ENCODE results near the gene CASQ2. TPM values are rescaled to one million over a fixed set of nuclear protein-coding genes. Genes with fewer than 3 reads are reported as not detected.

The CASQ2 gene
- total and polyA plus RNA-seq, 2 donors (not counting 3 experiments of a cell fraction or from before 2014, with no cell fraction given) = not detected

DNA sequence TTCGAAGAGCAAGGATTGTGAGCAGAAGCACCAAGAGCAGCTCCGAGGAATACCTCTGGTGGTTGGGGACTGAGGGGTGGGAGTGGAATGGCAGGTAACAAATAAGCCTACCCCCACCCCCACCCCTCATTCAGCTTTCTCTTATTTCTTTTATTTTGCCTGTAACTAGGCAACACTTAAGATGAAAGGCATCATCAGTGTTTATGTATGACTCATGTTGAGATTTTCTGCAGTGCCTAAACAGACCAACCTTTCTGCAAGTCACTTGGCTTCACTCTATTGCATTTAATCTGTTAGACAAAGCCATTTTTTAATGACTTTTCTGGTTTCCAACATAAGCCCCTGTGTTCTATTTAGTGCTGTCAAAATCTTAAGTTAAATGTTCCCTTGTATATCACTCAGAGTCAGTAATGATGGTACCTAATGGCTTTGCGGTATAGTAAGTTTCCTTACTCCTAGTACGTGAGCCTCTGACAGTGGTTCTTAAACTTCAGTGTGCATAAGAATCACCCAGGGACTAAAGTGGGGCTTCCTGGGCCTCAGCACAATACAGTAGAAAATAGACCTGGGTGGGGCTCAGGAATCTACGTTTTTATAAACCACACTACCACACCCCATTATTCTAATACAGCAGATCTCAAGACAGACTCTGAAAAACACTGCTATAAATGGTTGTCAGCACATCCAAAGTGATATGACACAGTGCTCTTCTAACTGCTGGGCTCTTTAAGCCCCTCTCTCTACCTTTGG lies 19.9 kb downstream of the CASQ2 start:
- no peak overlapping the region for H3K9ac ChIP-seq (replicated peaks; ENCODE audit: extremely low read depth, insufficient read depth, low read length)
- FAIRE-seq = no peak
- H3K4me1 ChIP-seq (ENCODE audit: control insufficient read depth, extremely low read depth, insufficient read depth, low read length) = no peaks in the 10 kb centered on the region
- no peaks in the 10 kb centered on the region for H3K9me1 ChIP-seq (replicated peaks; ENCODE audit: control insufficient read depth, extremely low read depth, insufficient read depth, low read length)
- dilution Hi-C loops (cut with MboI; ENCODE audit: extremely low pct_ligation_motif_present, low sequenced_read_pairs) (no loop called here), intact Hi-C loops (cut with micrococcal nuclease) (no loop called here)
- no peaks in the 10 kb centered on the region for H3K36me3 ChIP-seq (ENCODE audit: control insufficient read depth in 2 of 2, extremely low read depth in 1 of 2, insufficient read depth in 2 of 2, low read length in 2 of 2)
- no peak overlapping the region for H3K4me2 ChIP-seq (ENCODE audit: insufficient read depth, low read length)
- H4K20me1 ChIP-seq (replicated peaks; ENCODE audit: control insufficient read depth, extremely low read depth, insufficient read depth, low read length) = no peaks in the 10 kb centered on the region
- POLR2A ChIA-PET = no interaction called here
- no TSS peak for BruUV-seq (replicated peaks)
- H3K27ac ChIP-seq (ENCODE audit: insufficient read depth, low read depth, low read length) = no peak overlapping the region
- CTCF ChIA-PET = no interaction called here
- H2AFZ ChIP-seq (ENCODE audit: low read depth, low read length) = no peak overlapping the region
- no peak for DNase-seq (ENCODE audit: low read depth, low spot score)
- TF ChIP-seq JUN (IDR thresholded peaks at IDR 0.05; ENCODE audit: borderline replicate concordance, insufficient read depth, insufficient read length, low read depth) = no peak
- TF ChIP-seq POLR2A (IDR thresholded peaks at IDR 0.05; ENCODE audit: low read depth, low read length) = no peak
- no peak for TF ChIP-seq MAX (IDR thresholded peaks at IDR 0.05; ENCODE audit: insufficient read depth, insufficient read length)
- TF ChIP-seq EZH2 (IDR thresholded peaks at IDR 0.05; ENCODE audit: borderline replicate concordance, low read depth, low read length, severe bottlenecking) = no peak
- TF ChIP-seq GATA2 (IDR thresholded peaks at IDR 0.05; ENCODE audit: insufficient read depth, insufficient read length, low read depth, low read length) = no peak
- no peak for TF ChIP-seq FOS (IDR thresholded peaks at IDR 0.05; ENCODE audit: borderline replicate concordance, insufficient read depth, low read length)
- TF ChIP-seq, protein P1, sequence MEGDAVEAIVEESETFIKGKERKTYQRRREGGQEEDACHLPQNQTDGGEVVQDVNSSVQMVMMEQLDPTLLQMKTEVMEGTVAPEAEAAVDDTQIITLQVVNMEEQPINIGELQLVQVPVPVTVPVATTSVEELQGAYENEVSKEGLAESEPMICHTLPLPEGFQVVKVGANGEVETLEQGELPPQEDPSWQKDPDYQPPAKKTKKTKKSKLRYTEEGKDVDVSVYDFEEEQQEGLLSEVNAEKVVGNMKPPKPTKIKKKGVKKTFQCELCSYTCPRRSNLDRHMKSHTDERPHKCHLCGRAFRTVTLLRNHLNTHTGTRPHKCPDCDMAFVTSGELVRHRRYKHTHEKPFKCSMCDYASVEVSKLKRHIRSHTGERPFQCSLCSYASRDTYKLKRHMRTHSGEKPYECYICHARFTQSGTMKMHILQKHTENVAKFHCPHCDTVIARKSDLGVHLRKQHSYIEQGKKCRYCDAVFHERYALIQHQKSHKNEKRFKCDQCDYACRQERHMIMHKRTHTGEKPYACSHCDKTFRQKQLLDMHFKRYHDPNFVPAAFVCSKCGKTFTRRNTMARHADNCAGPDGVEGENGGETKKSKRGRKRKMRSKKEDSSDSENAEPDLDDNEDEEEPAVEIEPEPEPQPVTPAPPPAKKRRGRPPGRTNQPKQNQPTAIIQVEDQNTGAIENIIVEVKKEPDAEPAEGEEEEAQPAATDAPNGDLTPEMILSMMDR (IDR thresholded peaks at IDR 0.05; ENCODE audit: extremely low read depth in 1 of 2, insufficient read depth in 1 of 2, low read depth in 1 of 2, low read length in 2 of 2) = no peak
- TF ChIP-seq MYC (IDR thresholded peaks at IDR 0.05; ENCODE audit: low read depth, low read length) = no peak
- no peak for TF ChIP-seq POLR2AphosphoS5 (IDR thresholded peaks at IDR 0.05; ENCODE audit: insufficient read depth, low read depth, low read length)
- H3K4me3 ChIP-seq (replicated peaks in 1 of 3; ENCODE audit: insufficient read depth in 1 of 3, low read depth in 1 of 3, low read length in 3 of 3) = no peak overlapping the region
- no peaks in the 10 kb centered on the region for H3K79me2 ChIP-seq (ENCODE audit: control insufficient read depth, insufficient read depth, low read length)
- H3K27me3 ChIP-seq (ENCODE audit: control insufficient read depth in 2 of 2, insufficient read depth in 2 of 2, low read length in 2 of 2) = no peaks in the 10 kb centered on the region
- no peaks in the 10 kb centered on the region for H3K9me3 ChIP-seq (replicated peaks; ENCODE audit: control insufficient read depth, insufficient read depth, low read length)

Measured in endothelial cell of umbilical vein (primary cell).